Stimulated activated memory B cell treated with anti-CD40 and anti-IgM and Interleukin-4, amounts not matched to agents 10 μg/mL and 1 μg/mL and 100 μg/mL, for 72 hours (primary cell): ENCODE results near the gene TBC1D7.

ENCODE experiments used
- ATAC-seq: fragments of 150-1000 bp; cut with Tn5 transposase; 2 replicates; pipeline ENCODE4 v1.10.0; 2021
- H3K27ac Mint-ChIP-seq: one replicate; pipeline ENCODE4 v1.8.0; 2022; ENCODE audit warnings: mild to moderate bottlenecking, mixed read lengths
- H3K27me3 Mint-ChIP-seq: one replicate; pipeline ENCODE4 v1.8.0; 2022; ENCODE audit warnings: mixed read lengths
- H3K36me3 Mint-ChIP-seq: one replicate; pipeline ENCODE4 v1.8.0; 2022; ENCODE audit warnings: mixed read lengths
- H3K4me1 Mint-ChIP-seq: one replicate; pipeline ENCODE4 v1.8.0; 2022; ENCODE audit warnings: mixed read lengths
- H3K4me3 Mint-ChIP-seq: one replicate; pipeline ENCODE4 v1.8.0; 2022; ENCODE audit warnings: mild to moderate bottlenecking, moderate library complexity, mixed read lengths
- H3K9me3 Mint-ChIP-seq: one replicate; pipeline ENCODE4 v1.8.0; 2022; ENCODE audit warnings: mixed read lengths

TBC1D7 gene

GRCh38 chr6:13328076-13328874, at the start of gene TBC1D7:
TSS of gene TBC1D7 (minus strand) at chr6:13328537. CDS start at chr6:13326898, 1,639 bp downstream.
- Mint-ChIP-seq H3K4me3 (peak within 1 kb of the TSS; percentile 97), H3K4me1 (peaks cover 16% of the 10 kb centered on the region), H3K36me3 (peaks cover 11% of the 10 kb centered on the region), H3K9me3 (no peaks in the 10 kb centered on the region), H3K27ac (peak within 1 kb of the TSS; percentile 95), H3K27me3 (no peaks in the 10 kb centered on the region)
- ATAC-seq = peak; percentile 95

GRCh38 chr6:13377054-13377758, 48.9 kb upstream of the TBC1D7 start:
- Mint-ChIP-seq H3K4me1 (peaks cover 72% of the 10 kb centered on the region), H3K4me3 (no peak overlapping the region), H3K27me3 (no peaks in the 10 kb centered on the region), H3K9me3 (no peaks in the 10 kb centered on the region), H3K36me3 (peaks cover 11% of the 10 kb centered on the region), H3K27ac (peak overlapping the region; percentile 21)
- no peak for ATAC-seq

GRCh38 chr6:13375360-13375878, 47.1 kb upstream of the TBC1D7 start:
- Mint-ChIP-seq H3K36me3 (peaks cover 11% of the 10 kb centered on the region), H3K4me3 (no peak overlapping the region), H3K4me1 (peaks cover 66% of the 10 kb centered on the region), H3K9me3 (no peaks in the 10 kb centered on the region), H3K27ac (peak overlapping the region; percentile 54), H3K27me3 (no peaks in the 10 kb centered on the region)
- peak; percentile 82 for ATAC-seq

- H3K36me3 Mint-ChIP-seq = peaks cover 11% of the 10 kb centered on the region
- H3K4me3 Mint-ChIP-seq = no peak overlapping the region
- no peaks in the 10 kb centered on the region for H3K9me3 Mint-ChIP-seq
- peaks cover 59% of the 10 kb centered on the region for H3K4me1 Mint-ChIP-seq
- ATAC-seq = no peak
- H3K27ac Mint-ChIP-seq = no peak overlapping the region
- no peaks in the 10 kb centered on the region for H3K27me3 Mint-ChIP-seq
These were observed 45.6 kb upstream of the TBC1D7 start for GRCh38 chr6:13373919-13374318.

GRCh38 chr6:13373488-13373886, 45.1 kb upstream of the TBC1D7 start:
- Mint-ChIP-seq H3K27me3 (no peaks in the 10 kb centered on the region), H3K27ac (no peak overlapping the region), H3K36me3 (peaks cover 11% of the 10 kb centered on the region), H3K9me3 (no peaks in the 10 kb centered on the region), H3K4me3 (no peak overlapping the region), H3K4me1 (peaks cover 58% of the 10 kb centered on the region)
- ATAC-seq = no peak

- ATAC-seq = no peak
- H3K27ac Mint-ChIP-seq = no peak overlapping the region
- peaks cover 52% of the 10 kb centered on the region for H3K4me1 Mint-ChIP-seq
- H3K36me3 Mint-ChIP-seq = peaks cover 6% of the 10 kb centered on the region
- no peak overlapping the region for H3K4me3 Mint-ChIP-seq
- H3K9me3 Mint-ChIP-seq = no peaks in the 10 kb centered on the region
- H3K27me3 Mint-ChIP-seq = no peaks in the 10 kb centered on the region
These were observed 44.6 kb upstream of the TBC1D7 start for GRCh38 chr6:13372688-13373487.

GRCh38 chr6:13372076-13372475, 43.7 kb upstream of the TBC1D7 start:
- H3K36me3 Mint-ChIP-seq = peaks cover 4% of the 10 kb centered on the region
- H3K4me1 Mint-ChIP-seq = peaks cover 44% of the 10 kb centered on the region
- H3K9me3 Mint-ChIP-seq = no peaks in the 10 kb centered on the region
- ATAC-seq = no peak
- H3K27ac Mint-ChIP-seq = no peak overlapping the region
- no peaks in the 10 kb centered on the region for H3K27me3 Mint-ChIP-seq
- H3K4me3 Mint-ChIP-seq = no peak overlapping the region

- no peak overlapping the region for H3K27ac Mint-ChIP-seq
These were observed 43.2 kb upstream of the TBC1D7 start for GRCh38 chr6:13371421-13372072.

GRCh38 chr6:13370623-13371022, 42.3 kb upstream of the TBC1D7 start:
- no peak overlapping the region for H3K27ac Mint-ChIP-seq
- no peak for ATAC-seq
- H3K9me3 Mint-ChIP-seq = no peaks in the 10 kb centered on the region

More at GRCh38 chr6:13371421-13372072, 43.2 kb upstream of the TBC1D7 start:
- peaks cover 43% of the 10 kb centered on the region for H3K4me1 Mint-ChIP-seq
- no peak overlapping the region for H3K4me3 Mint-ChIP-seq
- no peak for ATAC-seq
- no peaks in the 10 kb centered on the region for H3K27me3 Mint-ChIP-seq
- H3K9me3 Mint-ChIP-seq = no peaks in the 10 kb centered on the region
- H3K36me3 Mint-ChIP-seq = peaks cover 4% of the 10 kb centered on the region

GRCh38 chr6:13369591-13369990, 41.3 kb upstream of the TBC1D7 start:
- Mint-ChIP-seq H3K27me3 (no peaks in the 10 kb centered on the region), H3K9me3 (no peaks in the 10 kb centered on the region), H3K4me3 (no peak overlapping the region), H3K36me3 (peaks cover 11% of the 10 kb centered on the region), H3K27ac (no peak overlapping the region), H3K4me1 (peaks cover 28% of the 10 kb centered on the region)
- ATAC-seq = no peak

More at GRCh38 chr6:13370623-13371022, 42.3 kb upstream of the TBC1D7 start:
- H3K4me3 Mint-ChIP-seq = no peak overlapping the region
- peaks cover 34% of the 10 kb centered on the region for H3K4me1 Mint-ChIP-seq
- H3K36me3 Mint-ChIP-seq = peaks cover 5% of the 10 kb centered on the region
- H3K27me3 Mint-ChIP-seq = no peaks in the 10 kb centered on the region

GRCh38 chr6:13368731-13369115, 40.4 kb upstream of the TBC1D7 start:
- peaks cover 16% of the 10 kb centered on the region for H3K36me3 Mint-ChIP-seq
- H3K4me1 Mint-ChIP-seq = peaks cover 33% of the 10 kb centered on the region
- no peaks in the 10 kb centered on the region for H3K27me3 Mint-ChIP-seq
- H3K4me3 Mint-ChIP-seq = no peak overlapping the region
- H3K27ac Mint-ChIP-seq = no peak overlapping the region
- no peaks in the 10 kb centered on the region for H3K9me3 Mint-ChIP-seq
- no peak for ATAC-seq

- Mint-ChIP-seq H3K27me3 (no peaks in the 10 kb centered on the region), H3K27ac (no peak overlapping the region), H3K4me3 (no peak overlapping the region), H3K36me3 (peaks cover 16% of the 10 kb centered on the region), H3K4me1 (peaks cover 31% of the 10 kb centered on the region), H3K9me3 (no peaks in the 10 kb centered on the region)
- ATAC-seq = no peak
These were observed 39.9 kb upstream of the TBC1D7 start for GRCh38 chr6:13368079-13368730.

GRCh38 chr6:13367396-13367795, 39.1 kb upstream of the TBC1D7 start:
- no peak overlapping the region for H3K27ac Mint-ChIP-seq
- H3K36me3 Mint-ChIP-seq = peaks cover 22% of the 10 kb centered on the region
- peaks cover 24% of the 10 kb centered on the region for H3K4me1 Mint-ChIP-seq
- no peak for ATAC-seq
- H3K9me3 Mint-ChIP-seq = no peaks in the 10 kb centered on the region
- no peak overlapping the region for H3K4me3 Mint-ChIP-seq
- no peaks in the 10 kb centered on the region for H3K27me3 Mint-ChIP-seq

- Mint-ChIP-seq H3K27ac (no peak overlapping the region), H3K4me3 (no peak overlapping the region), H3K27me3 (no peaks in the 10 kb centered on the region), H3K4me1 (peaks cover 33% of the 10 kb centered on the region), H3K9me3 (no peaks in the 10 kb centered on the region), H3K36me3 (peaks cover 22% of the 10 kb centered on the region)
- ATAC-seq = no peak
These were observed 37.0 kb upstream of the TBC1D7 start for GRCh38 chr6:13365320-13365719.
